Subcutaneous adipose tissue (tissue), 4 donors: ENCODE measurements around the gene PACRG. TPM values are rescaled to one million over a fixed set of nuclear protein-coding genes. Genes with fewer than 3 reads are reported as not detected.

Experiments used
- total RNA-seq, 4 donors: library from RNA; depleted of rRNA; stranded (reverse); fragments of >200 nt; gene quantifications; one replicate each; pipeline ENCODE4 v1.1.0, GENCODE V29; 2016
- TF ChIP-seq, protein P1 (sequence below): fragments of 450-650 bp; IDR thresholded peaks from one replicate; pipeline ENCODE4 v1.5.1; 2016; ENCODE audit warnings: low read depth, mild to moderate bottlenecking, control low read depth, antibody characterized with exemption, moderate library complexity

Gene PACRG
- total RNA-seq, 4 donors from 2014 or later = 0.34 TPM; not detected in 3

DNA sequence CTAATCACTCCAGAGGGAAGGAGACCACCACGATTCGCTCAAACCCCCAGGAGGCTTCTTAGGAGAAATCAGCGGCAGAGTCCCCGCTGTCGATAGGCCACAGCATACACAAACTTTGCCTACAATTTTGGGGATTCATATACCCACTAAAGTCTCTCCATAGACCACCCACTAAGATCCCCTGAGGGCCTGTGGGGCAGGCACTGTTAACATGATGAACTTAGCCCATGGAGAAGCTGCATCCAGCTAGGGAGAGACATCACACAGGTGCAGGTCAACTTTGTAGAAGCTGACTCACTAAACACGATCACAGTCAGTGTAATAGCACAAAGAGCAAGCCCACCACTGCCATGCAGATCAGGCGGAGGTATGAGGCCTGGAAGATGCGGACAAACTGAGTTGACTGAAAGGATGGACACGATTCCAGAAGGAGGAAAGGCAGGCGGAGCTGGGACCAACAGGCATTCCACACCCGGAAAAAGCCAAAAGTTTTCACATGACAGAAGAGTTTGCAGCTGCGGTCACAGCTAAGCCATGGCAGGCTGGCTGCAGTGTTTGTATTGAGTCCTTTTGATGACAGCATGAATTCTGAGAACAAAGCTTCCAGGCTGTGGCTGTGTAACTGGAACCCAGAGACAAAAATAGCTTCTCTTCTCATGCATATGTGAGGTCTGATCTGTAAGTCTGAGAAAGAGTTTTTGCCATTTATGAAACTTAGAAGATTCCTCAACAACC lies 611.1 kb downstream of the PACRG start:
- TF ChIP-seq, protein P1, sequence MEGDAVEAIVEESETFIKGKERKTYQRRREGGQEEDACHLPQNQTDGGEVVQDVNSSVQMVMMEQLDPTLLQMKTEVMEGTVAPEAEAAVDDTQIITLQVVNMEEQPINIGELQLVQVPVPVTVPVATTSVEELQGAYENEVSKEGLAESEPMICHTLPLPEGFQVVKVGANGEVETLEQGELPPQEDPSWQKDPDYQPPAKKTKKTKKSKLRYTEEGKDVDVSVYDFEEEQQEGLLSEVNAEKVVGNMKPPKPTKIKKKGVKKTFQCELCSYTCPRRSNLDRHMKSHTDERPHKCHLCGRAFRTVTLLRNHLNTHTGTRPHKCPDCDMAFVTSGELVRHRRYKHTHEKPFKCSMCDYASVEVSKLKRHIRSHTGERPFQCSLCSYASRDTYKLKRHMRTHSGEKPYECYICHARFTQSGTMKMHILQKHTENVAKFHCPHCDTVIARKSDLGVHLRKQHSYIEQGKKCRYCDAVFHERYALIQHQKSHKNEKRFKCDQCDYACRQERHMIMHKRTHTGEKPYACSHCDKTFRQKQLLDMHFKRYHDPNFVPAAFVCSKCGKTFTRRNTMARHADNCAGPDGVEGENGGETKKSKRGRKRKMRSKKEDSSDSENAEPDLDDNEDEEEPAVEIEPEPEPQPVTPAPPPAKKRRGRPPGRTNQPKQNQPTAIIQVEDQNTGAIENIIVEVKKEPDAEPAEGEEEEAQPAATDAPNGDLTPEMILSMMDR = no peak

DNA sequence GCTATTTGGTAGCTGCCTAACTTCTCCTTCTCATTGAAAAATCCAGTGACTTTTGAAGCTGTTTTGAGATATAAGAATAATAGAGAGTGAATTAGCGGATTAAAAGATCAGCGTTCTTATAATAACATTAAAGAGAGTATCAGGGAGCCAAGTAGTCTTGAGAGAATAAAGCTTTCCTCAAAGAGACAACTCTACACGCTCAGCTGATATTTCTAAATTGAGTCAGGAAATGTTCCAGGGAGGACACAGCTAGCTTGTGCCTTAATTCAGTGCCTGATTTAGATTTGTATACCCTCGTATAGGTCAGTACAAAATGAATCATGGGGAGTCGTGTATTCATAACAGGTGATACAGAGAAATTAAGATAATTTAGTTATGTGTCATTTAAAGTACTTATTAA lies 611.7 kb downstream of the PACRG start:
- TF ChIP-seq, protein P1 = no peak

DNA sequence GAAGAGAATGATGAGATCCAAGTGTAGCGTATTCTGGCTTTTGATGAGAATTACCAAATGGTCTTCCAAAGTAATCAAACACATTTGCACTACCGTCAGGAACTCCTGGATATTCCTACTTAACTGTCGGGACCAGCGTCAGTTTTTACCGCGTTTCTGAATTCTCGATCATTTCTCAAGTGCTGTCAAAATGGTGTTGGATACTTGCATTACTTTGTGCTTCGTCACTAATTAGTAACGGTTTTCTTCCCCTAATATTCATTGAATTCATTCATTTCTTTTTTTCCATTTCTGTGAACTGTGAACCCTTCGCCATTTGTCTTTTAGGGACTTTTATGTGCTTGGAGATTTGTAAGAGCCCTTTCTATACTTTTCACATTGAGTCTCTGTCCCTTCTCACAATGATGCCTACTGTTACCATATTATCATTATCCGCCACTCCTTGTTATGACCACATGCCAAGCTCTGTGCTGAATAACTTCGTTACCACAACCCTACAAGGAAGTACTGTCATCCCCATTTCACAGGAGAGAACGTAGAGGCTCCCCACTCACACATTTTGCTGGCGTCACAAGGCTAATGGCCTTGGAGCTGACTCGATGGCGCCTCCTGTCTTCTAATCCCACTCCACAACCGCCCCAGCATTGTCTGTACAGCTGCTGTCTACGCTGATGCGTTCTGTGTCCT lies 612.6 kb downstream of the PACRG start:
- TF ChIP-seq, protein P1 = no peak

DNA sequence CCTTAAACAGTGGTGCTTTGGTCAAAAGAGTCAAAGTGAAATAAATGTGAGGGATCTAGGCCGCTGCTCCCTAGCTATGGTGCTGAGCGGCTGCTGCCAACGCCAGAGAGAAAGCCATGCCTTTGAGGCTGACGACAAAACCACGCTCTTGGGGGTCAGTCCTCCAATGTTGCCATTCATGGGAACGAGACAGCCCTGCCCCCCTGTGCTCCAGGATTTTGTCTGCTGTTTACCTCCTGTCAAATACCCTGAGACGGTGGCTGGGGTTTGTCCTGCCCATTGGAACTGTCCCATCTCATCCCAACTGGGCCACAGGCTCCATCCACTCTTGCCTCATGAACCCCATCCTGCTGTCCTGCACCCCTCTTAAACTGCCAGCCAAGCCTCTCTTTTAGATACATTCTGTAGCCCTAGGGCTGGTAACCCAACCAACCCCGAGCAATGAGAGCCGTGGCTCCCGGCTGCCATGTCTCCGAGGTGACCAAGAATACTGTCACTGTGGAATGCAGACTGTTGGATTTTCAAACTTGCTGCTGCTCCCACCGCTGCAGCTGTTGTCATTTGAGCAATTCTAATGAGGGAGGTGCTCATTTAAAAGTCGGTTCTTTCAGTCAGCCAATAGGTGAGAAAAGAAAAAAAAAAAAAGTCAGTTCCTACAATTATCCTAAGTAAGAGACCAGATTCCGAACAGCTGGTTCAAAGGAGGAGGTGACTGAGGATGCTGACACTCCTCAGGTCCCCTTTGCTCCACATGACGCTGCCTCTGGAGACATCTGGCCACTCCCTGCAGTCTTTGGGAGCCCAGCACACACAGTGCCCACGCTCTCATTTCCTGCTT lies 613.7 kb downstream of the PACRG start:
- TF ChIP-seq, protein P1 = no peak

DNA sequence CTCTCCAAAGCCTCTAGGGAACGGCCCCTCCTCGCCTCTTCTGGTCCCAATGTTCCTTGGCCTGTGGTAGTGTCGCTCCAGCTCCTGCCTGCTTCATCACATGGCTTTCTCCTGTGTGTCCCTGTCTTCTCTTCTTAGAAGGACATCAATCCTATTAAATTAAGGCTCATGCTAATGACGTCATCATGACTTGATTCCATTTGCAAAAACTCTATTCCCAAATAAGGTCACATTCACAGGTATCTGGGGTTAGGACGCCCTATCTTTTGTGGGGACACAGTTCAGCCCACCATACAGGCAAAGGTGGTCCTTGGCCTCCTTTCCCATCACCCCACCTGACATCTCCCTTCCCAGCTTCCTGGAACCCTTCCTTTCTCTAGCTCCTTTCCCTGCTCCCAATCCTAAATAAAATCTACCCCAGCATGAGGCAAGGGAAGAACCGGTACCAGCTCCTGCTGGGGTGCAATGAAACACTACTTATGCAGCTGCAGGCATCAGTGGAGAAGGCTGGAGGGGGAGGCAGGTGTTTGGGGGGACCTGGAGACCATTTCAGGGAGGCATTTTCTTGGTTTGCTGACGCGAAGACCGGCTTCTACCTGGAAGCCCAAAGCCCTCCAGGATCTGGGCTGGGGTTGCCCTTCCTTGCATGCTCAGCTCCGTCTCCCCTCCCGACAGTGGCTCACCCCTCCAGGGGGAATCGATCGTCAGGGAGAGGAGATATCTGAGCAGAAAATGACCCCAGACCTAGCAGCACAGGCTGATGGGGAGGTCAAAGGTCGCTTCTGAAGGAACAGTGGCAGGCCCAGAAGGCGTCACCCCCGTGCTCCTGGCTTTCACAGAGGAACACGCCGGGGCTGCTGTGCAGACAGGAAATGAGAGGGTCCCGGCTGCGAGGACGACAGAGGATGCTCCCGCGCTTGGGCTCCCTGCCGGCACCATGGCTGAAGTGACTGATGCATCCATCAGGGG lies 615.1 kb downstream of the PACRG start:
- TF ChIP-seq, protein P1 = no peak

DNA sequence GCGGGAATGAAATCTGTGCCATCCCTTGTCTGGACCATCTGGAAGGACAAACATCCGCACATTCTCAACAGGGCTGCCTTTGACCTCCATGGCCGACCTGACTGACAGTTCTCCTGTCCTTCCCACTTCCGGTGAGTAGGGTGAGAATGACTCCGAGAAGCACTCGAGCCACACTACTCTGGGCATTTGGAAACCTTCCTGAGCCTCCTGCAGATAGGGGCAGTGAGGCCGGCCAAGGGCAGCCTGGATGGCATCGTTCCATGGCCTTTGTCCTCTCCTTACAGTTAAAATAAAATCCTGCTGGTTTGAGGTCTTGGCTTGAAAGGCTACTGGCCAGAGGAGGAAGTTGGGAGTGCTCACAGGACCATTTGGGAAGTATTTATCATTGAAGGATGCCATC lies 615.8 kb downstream of the PACRG start:
- TF ChIP-seq, protein P1 = no peak
